ENCODE results near the gene MLPH. TPM values are rescaled to one million over a fixed set of nuclear protein-coding genes. Genes with fewer than 3 reads are reported as not detected.

The MLPH gene
- total RNA-seq, 1 donor from 2014 or later, result 0.20 TPM

GRCh38 chr2:237541243-237541642 lies 54.2 kb downstream of the MLPH start:
- DNase-seq (ENCODE audit: low read depth in 2 of 2), result no peak

- DNase-seq (ENCODE audit: low read depth in 2 of 2), result no peak
Measured at GRCh38 chr2:237542001-237542704, 55.1 kb downstream of the MLPH start.

GRCh38 chr2:237546040-237546875 lies 59.2 kb downstream of the MLPH start:
- no peak for DNase-seq (ENCODE audit: low read depth in 2 of 2)

- DNase-seq (ENCODE audit: low read depth in 2 of 2), result no peak
Measured at GRCh38 chr2:237546876-237547395, 59.9 kb downstream of the MLPH start.

DNA sequence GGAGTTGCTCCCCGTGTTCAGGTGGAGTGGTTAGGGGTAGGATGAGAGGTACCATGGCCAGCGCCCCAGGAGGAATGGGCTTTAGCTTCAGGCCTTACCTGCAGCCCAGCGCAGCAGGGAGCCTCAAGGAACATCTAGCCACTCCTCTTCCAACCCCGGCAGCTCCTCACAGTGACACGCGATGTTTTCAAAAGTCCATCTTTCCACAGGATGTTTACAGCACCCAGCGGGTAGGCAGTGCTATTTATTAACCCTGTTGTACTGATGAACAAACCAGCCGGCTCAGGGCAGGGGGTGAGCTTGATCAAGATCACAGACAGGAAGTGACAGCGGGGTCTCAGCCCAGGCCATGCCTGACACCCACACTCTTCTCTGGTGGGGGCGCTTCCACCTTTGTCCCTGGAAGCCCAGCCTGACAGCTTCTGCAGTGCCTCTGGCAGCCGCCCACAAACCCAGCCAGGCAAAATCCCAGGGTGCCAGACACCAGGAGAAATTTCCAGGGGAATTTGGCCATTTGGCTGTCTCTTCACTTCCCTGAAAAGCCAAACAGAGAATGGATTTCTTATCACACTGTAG lies 60.9 kb downstream of the MLPH start:
- peak in 1 of 2 donors; percentile 11 for DNase-seq (ENCODE audit: low read depth in 2 of 2)

DNA sequence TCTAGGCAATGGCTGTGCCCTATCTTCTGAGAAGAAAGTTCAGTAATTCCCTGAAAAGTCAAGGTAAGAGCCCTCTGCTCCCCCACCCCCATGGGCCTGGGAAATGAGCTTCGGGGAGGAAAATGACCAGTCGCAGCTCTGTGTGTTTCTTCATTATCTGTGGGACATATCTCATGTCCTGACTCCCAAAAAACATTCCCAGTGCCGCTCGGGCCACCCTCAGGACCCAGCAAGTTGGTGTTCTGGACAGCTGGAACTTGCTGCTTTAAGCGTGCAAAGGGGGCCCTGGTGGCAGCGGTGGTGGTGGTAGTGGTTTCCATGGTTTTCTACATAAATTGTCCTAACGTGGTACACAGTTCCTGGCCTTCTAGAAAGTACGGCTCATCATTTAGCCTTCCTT lies 62.2 kb downstream of the MLPH start:
- DNase-seq (ENCODE audit: low read depth in 2 of 2), result no peak

DNA sequence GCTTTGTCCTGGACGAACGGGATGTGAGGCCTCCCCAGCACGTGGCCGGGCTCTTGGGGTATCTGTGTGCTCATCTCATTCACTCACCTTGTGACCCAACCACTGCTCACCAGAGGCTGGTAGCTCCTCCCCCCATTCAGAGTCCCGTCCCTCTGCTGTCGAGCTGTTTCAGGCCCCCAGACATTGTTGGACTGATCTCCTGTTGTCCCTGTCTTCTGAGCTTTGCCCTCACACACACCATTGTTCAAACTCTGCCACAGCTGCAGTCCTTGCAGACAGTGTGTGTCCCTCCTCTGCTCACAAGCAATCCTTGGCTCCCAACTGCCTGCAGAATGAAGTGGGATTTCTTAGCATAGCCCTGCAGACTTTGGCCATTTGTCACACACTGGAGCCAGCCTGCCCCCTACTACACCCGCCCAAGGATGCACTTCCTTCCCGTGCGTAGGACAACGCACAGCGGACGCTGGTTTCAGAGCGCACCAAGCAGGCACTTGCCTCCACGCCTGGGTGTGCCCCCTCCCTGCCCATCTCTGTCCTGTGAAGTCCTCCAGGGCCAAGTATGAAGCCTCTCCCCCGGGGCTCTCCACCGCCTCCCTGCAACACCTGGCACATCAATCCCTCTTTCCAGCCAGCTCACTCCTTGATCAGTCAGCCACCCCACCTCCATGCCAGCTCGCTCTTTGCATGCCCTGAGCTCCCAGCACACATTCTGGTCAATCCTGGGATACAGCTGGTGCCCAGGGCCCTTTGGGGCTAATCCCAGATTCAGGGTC lies 62.8 kb downstream of the MLPH start:
- DNase-seq (ENCODE audit: low read depth in 2 of 2), result no peak

DNA sequence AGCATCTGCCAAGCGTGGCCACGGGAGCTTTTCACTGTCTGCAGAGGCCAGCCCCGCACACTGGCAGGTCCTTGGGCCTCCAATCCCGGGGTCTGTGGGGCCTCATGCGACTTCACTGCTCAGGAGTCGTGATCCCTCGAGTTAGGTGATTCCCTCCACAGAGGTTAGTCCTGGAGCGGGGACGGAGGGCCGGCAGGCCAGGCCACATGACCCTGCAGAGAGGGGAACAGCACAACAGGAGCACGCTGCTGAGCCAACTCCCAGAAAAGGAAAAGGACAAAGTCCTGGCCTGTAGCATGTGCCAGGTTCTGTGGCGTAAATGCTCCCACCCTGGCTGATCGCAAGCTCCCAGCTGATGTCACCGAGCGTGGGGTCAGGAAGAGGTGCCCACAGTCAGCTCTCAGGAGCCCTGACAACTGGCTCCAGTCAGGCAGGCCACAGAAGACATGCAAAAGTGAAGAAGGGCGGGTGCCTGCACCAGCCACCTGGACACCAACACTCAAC lies 64.1 kb downstream of the MLPH start:
- no peak for DNase-seq (ENCODE audit: low read depth in 2 of 2)

GRCh38 chr2:237552908-237553307 lies 65.9 kb downstream of the MLPH start:
- DNase-seq (ENCODE audit: low read depth in 2 of 2), result no peak

GRCh38 chr2:237553948-237554347 lies 66.9 kb downstream of the MLPH start:
- no peak for DNase-seq (ENCODE audit: low read depth in 2 of 2)

- DNase-seq (ENCODE audit: low read depth in 2 of 2), result no peak
Measured at GRCh38 chr2:237555560-237555959, 68.5 kb downstream of the MLPH start.

DNA sequence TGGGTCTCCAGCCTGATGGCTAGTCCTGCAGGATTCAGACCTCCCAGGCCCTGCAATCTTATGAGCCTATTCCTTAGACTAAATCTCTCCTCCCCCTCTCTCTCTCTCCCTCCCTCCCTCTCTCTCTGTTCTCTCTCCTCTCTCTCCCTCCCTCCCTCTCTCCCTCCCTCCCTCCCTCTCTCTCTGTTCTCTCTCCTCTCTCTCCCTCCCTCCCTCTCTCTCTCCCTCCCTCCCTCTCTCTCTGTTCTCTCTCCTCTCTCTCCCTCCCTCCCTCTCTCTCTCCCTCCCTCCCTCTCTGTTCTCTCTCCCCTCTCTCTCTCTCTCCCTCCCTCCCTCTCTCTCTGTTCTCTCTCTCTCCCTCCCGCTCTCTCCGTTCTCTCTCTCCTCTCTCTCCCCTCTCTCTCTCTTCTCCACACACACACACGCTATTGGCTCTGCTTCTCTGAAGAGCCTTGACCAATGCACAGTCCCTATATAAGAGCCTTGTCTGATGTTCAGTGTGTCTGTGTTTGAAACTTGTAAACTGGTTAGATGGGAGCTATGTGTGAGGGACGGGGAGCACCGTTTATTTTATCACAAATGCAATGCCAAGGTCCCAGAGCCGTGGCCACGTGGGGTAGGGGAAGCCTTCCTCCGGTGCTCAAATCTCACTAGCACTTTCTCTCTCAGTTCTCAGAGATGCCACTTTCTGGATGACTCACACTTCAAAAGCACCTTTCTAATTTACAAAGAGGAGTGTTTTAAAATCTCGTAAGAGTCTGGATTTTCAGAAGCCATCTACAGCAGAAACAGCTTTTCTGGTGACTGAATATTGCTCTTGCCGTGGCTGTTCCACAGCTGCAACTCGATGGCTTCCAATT lies 70.0 kb downstream of the MLPH start:
- no peak for DNase-seq (ENCODE audit: low read depth in 2 of 2)

DNA sequence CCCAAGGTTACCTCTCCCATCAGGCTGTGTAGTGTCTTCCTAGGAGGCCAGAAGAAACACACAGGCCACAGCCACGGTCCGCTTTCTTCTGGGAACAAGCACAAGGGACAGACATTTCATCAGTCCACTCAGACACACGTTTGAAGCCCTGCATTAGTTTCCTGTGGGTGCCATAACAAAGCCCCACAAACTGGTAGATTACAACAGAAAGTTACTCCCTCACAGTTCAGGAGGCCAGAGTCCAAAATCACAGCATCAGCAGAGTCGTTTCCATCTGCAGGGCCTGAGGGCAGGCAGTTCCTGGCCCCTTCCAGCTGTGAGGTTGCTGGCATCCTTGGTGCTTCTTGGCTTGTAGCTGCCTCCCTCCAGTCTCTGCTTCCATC lies 70.6 kb downstream of the MLPH start:
- DNase-seq (ENCODE audit: low read depth in 2 of 2), result no peak

- DNase-seq (ENCODE audit: low read depth in 2 of 2), result peak in 1 of 2 donors; percentile 23
Measured at GRCh38 chr2:237558961-237559641, 72.0 kb downstream of the MLPH start.

GRCh38 chr2:237561221-237561620 lies 74.2 kb downstream of the MLPH start:
- no peak for DNase-seq (ENCODE audit: low read depth in 2 of 2)

DNA sequence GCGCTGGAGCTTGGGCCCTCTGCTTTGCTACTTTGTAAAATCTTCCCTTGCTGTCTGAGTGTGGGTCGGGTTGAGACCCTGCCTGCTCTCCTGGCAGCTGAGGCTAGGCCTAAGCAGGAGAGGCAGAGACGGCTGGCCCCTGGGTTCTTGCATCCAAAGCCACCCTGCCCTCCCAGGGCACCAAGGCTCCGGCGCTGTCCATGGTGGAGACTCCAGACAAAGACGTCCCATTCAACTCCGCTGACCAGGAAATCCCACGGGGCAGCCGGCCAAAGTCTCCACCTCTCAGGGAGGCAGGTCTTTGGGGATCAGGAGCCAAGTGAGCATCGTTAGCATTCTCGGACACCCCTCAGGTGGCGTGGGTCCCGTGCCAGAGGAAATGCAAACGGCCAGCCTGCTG lies 76.8 kb downstream of the MLPH start:
- peak in 1 of 2 donors; percentile 56 for DNase-seq (ENCODE audit: low read depth in 2 of 2)

DNA sequence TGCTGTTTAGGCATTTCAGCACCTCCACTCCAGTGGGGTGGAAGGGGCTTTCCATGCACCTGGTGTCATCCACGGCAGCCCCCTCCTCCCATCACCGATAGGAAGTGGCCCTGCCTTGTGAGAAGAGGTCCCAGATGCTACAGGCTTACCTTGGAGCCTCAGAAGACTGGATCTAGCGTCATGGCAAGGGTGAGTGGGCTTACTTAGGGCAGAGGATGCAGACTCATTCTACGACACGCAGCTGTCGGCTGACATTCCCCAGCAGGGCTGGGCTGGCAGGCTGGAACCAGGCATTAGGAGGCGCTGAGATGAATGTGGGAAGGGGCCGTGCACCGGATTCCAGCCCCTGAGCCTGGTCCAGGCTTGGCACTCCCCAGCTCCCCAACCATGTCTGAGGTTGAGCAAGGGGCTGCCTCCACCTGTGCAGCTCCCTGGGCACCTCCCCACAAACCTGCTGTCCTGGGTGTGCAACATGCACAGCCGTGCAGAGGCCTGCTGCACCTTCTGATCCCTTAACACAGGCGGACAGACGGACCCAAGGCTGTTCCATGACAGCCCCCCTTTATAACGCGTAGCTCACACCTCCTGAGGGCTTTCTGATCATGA lies 77.6 kb downstream of the MLPH start:
- DNase-seq (ENCODE audit: low read depth in 2 of 2), result no peak

- no peak for DNase-seq (ENCODE audit: low read depth in 2 of 2)
Measured at GRCh38 chr2:237565974-237566373, 78.9 kb downstream of the MLPH start.
